ENCODE results near the gene FAM171A1. TPM values are rescaled to one million over a fixed set of nuclear protein-coding genes. Genes with fewer than 3 reads are reported as not detected.

The FAM171A1 gene
- polyA plus RNA-seq, 1 donor (not counting 4 experiments of a cell fraction or from before 2014, with no cell fraction given) = 8.8 TPM

DNA sequence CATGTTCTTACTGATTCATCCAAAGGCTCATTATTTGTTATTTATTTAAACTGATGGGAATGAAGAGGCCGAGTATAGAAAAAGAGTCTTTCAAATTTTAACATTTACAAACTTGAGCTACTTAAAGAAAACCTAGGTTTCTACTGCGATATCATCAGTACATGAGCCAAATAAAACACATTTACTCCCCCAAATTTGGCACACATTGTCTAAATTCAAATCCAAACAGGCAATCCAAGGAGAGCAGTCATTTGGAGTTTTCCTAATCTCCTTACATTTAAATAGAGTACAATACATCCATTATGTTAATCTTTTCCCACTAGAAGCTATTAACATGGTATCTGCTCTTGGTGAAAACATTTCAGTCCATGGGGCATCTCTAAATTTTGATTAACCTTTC lies 204.8 kb downstream of the FAM171A1 start:
- Histone ChIP-seq H3K36me3 (ENCODE audit: control insufficient read depth in 2 of 2, extremely low read depth in 1 of 2, insufficient read depth in 2 of 2, low read length in 2 of 2) (no peaks in the 10 kb centered on the region), H3K27me3 (ENCODE audit: control insufficient read depth, extremely low read depth, insufficient read depth, low read length) (no peaks in the 10 kb centered on the region), H3K4me2 (ENCODE audit: control insufficient read depth, extremely low read depth, insufficient read depth, low read depth, low read length) (peak overlapping the region; percentile 89), H3K27ac (ENCODE audit: control insufficient read depth, insufficient read depth, low read length) (no peak overlapping the region), H3K9ac (ENCODE audit: control insufficient read depth, extremely low read depth, insufficient read depth, low read length) (no peak overlapping the region), H3K4me1 (ENCODE audit: control insufficient read depth, extremely low read depth, insufficient read depth, low read length) (peaks cover 22% of the 10 kb centered on the region), H3K9me1 (ENCODE audit: control insufficient read depth, extremely low read depth, insufficient read depth, low read length) (no peaks in the 10 kb centered on the region), H4K20me1 (ENCODE audit: control insufficient read depth, extremely low read depth, insufficient read depth, low read length) (no peaks in the 10 kb centered on the region), H3K79me2 (ENCODE audit: control insufficient read depth, insufficient read depth, low read length) (peaks cover 53% of the 10 kb centered on the region), H2AFZ (ENCODE audit: control insufficient read depth, low read length) (no peak overlapping the region), H3K4me3 (ENCODE audit: control insufficient read depth in 2 of 3, extremely low read depth in 1 of 3, insufficient read depth in 2 of 3, low read depth in 1 of 3, low read length in 3 of 3) (peak overlapping the region in 2 of 3 experiments; percentile 80 to 82), H3K9me3 (ENCODE audit: control insufficient read depth, low read depth, low read length) (no peaks in the 10 kb centered on the region)
- no peak for DNase-seq (ENCODE audit: low read depth, low spot score)
- no peak for FAIRE-seq
- no peak for TF ChIP-seq EZH2 (IDR thresholded peaks at IDR 0.05; ENCODE audit: low read length)
- TF ChIP-seq, protein P1, sequence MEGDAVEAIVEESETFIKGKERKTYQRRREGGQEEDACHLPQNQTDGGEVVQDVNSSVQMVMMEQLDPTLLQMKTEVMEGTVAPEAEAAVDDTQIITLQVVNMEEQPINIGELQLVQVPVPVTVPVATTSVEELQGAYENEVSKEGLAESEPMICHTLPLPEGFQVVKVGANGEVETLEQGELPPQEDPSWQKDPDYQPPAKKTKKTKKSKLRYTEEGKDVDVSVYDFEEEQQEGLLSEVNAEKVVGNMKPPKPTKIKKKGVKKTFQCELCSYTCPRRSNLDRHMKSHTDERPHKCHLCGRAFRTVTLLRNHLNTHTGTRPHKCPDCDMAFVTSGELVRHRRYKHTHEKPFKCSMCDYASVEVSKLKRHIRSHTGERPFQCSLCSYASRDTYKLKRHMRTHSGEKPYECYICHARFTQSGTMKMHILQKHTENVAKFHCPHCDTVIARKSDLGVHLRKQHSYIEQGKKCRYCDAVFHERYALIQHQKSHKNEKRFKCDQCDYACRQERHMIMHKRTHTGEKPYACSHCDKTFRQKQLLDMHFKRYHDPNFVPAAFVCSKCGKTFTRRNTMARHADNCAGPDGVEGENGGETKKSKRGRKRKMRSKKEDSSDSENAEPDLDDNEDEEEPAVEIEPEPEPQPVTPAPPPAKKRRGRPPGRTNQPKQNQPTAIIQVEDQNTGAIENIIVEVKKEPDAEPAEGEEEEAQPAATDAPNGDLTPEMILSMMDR (optimal IDR thresholded peaks at IDR 0.05 in 1 of 3, IDR thresholded peaks at IDR 0.05 in 1 of 3, conservative IDR thresholded peaks at IDR 0.05 in 1 of 3; ENCODE audit: extremely low read depth in 1 of 3, insufficient read depth in 2 of 3, low read length in 3 of 3) = no peak
- dilution Hi-C loops (cut with MboI; ENCODE audit: extremely low pct_ligation_motif_present, low sequenced_read_pairs) = no loop called here

DNA sequence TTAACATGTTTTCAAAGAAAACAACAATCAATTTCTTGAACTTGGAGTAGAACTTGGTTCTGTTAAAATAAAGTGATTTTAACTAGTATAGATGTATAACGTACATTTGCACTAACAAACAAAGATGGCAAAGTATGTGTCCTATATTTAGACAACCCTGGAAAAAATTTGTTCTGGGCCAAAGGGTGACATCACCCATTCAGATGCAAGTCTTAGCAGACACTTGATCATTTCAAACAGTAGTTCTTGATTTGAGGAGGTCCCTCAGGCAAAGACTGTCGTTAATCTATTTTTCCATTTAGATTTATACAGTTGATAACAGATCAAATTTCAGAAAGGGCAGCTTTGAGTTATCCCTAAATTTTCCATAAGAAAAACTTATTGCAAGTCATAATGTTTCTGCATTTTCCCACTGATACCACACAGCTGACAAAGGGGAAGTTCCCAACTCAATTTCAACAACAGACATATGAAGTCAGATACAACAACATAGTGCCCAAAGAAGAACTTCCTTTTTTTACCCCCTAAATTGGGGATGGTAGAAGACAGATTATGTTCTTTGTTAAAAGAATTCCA lies 207.7 kb downstream of the FAM171A1 start:
- no peaks in the 10 kb centered on the region for H3K9me3 ChIP-seq (ENCODE audit: control insufficient read depth, low read depth, low read length)
- H3K9me1 ChIP-seq (ENCODE audit: control insufficient read depth, extremely low read depth, insufficient read depth, low read length) = no peaks in the 10 kb centered on the region
- no peak overlapping the region for H3K4me3 ChIP-seq (ENCODE audit: control insufficient read depth in 2 of 3, extremely low read depth in 1 of 3, insufficient read depth in 2 of 3, low read depth in 1 of 3, low read length in 3 of 3)
- FAIRE-seq (no peak), DNase-seq (ENCODE audit: low read depth, low spot score) (no peak)
- no peaks in the 10 kb centered on the region for H3K27me3 ChIP-seq (ENCODE audit: control insufficient read depth, extremely low read depth, insufficient read depth, low read length)
- H3K4me1 ChIP-seq (ENCODE audit: control insufficient read depth, extremely low read depth, insufficient read depth, low read length) = peaks cover 16% of the 10 kb centered on the region
- no peak overlapping the region for H3K4me2 ChIP-seq (ENCODE audit: control insufficient read depth, extremely low read depth, insufficient read depth, low read depth, low read length)
- H3K27ac ChIP-seq (ENCODE audit: control insufficient read depth, insufficient read depth, low read length) = no peak overlapping the region
- TF ChIP-seq, protein P1 (optimal IDR thresholded peaks at IDR 0.05 in 1 of 3, IDR thresholded peaks at IDR 0.05 in 1 of 3, conservative IDR thresholded peaks at IDR 0.05 in 1 of 3; ENCODE audit: extremely low read depth in 1 of 3, insufficient read depth in 2 of 3, low read length in 3 of 3) = no peak
- TF ChIP-seq EZH2 (IDR thresholded peaks at IDR 0.05; ENCODE audit: low read length) = no peak
- H2AFZ ChIP-seq (ENCODE audit: control insufficient read depth, low read length) = no peak overlapping the region
- dilution Hi-C loops (cut with MboI; ENCODE audit: extremely low pct_ligation_motif_present, low sequenced_read_pairs) = no loop called here
- H4K20me1 ChIP-seq (ENCODE audit: control insufficient read depth, extremely low read depth, insufficient read depth, low read length) = no peaks in the 10 kb centered on the region
- H3K36me3 ChIP-seq (ENCODE audit: control insufficient read depth in 2 of 2, extremely low read depth in 1 of 2, insufficient read depth in 2 of 2, low read length in 2 of 2) = no peaks in the 10 kb centered on the region
- H3K9ac ChIP-seq (ENCODE audit: control insufficient read depth, extremely low read depth, insufficient read depth, low read length) = no peak overlapping the region
- peaks cover 68% of the 10 kb centered on the region for H3K79me2 ChIP-seq (ENCODE audit: control insufficient read depth, insufficient read depth, low read length)

Small RNA genes within 50 kb of the gene (small RNA-seq; reads per million reads assigned to genes)
- 0 reads per million in 3 experiments for gene AL590365.1 (ENCODE audit: insufficient read length in 3 of 3, low read depth in 3 of 3, low replicate concordance in 1 of 3)

Other genes with a start within 250 kb of the FAM171A1 start
- 6.7 to 19.1 TPM (median 9.9 TPM) in 3 replicates for gene NMT2, start 202.6 kb downstream of the FAM171A1 start, polyA plus RNA-seq